Panc1 (cell line): ENCODE data around the gene TMEM101. TPM values are rescaled to one million over a fixed set of nuclear protein-coding genes. Genes with fewer than 3 reads are reported as not detected.

Source experiments
- ATAC-seq: fragments of 200-7000 bp; cut with Tn5 transposase; 2 replicates; pipeline ENCODE4 v1.9.1; 2020; ENCODE audit warnings: mild to moderate bottlenecking, moderate library complexity
- BruUV-seq: library from RNA; stranded (reverse); fragments of 400-500 nt; replicated peaks from 2 replicates; lab custom pipeline; 2021; lab: Mats Ljungman, UMichigan
- CTCF ChIA-PET: fragments of 300-600 bp; sonication (Branson Sonifier 250); formaldehyde crosslinking; loops from one replicate; lab custom pipeline; 2022; ENCODE audit warnings: antibody characterized with exemption; lab: Charles Lee
- POLR2A ChIA-PET: fragments of 300-600 bp; sonication (Branson Sonifier 250); formaldehyde crosslinking; loops from one replicate; lab custom pipeline; 2022; ENCODE audit warnings: antibody characterized with exemption; lab: Charles Lee
- DNase-seq: peaks from one replicate; pipeline ENCODE4 v3.0.0-alpha.2; 2010; ENCODE audit warnings: low read depth, low spot score
- H3K27ac ChIP-seq: 2 replicates; pipeline ENCODE4 v1.5.1; 2011; ENCODE audit warnings: mild to moderate bottlenecking, low read length, inconsistent platforms
- H3K27me3 ChIP-seq: fragments of 200-500 bp; sonication (Bioruptor generic); 2 replicates; pipeline ENCODE4 v1.6.0; 2014; ENCODE audit warnings: low read length, inconsistent platforms; ENCODE audit not compliant: control insufficient read depth, insufficient read depth
- H3K36me3 ChIP-seq: fragments of 200-500 bp; sonication (Bioruptor generic); 2 replicates; pipeline ENCODE4 v1.5.1; 2014; ENCODE audit warnings: inconsistent platforms, mild to moderate bottlenecking, low read length, moderate library complexity; ENCODE audit not compliant: control insufficient read depth, insufficient read depth
- H3K4me1 ChIP-seq: 2 replicates; pipeline ENCODE4 v1.5.1; 2011; ENCODE audit warnings: inconsistent platforms, mild to moderate bottlenecking, low read length, moderate library complexity; ENCODE audit not compliant: control insufficient read depth, insufficient read depth
- H3K4me3 ChIP-seq, 2 experiments: 2 replicates each; pipeline ENCODE4 v1.5.1; 2011 to 2012; ENCODE audit warnings: low read depth in 2 of 2, low read length in 2 of 2, mild to moderate bottlenecking in 2 of 2, inconsistent platforms in 1 of 2, moderate library complexity in 1 of 2
- H3K9me3 ChIP-seq: fragments of 200-500 bp; sonication (Bioruptor generic); 2 replicates; pipeline ENCODE4 v1.5.1; 2014; ENCODE audit warnings: low read depth, mild to moderate bottlenecking, inconsistent platforms, low read length, moderate library complexity; ENCODE audit not compliant: control insufficient read depth, insufficient read depth
- CTCF ChIP-seq: fragments of 450-650 bp; IDR thresholded peaks from 2 replicates; pipeline ENCODE4 v1.5.1; 2017; ENCODE audit warnings: mild to moderate bottlenecking
- POLR2AphosphoS5 ChIP-seq: IDR thresholded peaks from 2 replicates; pipeline ENCODE4 v1.6.1; 2012; ENCODE audit warnings: mild to moderate bottlenecking, low read depth, low read length, moderate library complexity
- SIN3A ChIP-seq: IDR thresholded peaks from 2 replicates; pipeline ENCODE4 v1.6.1; 2012; ENCODE audit warnings: low read depth, mild to moderate bottlenecking, low read length, moderate library complexity, borderline replicate concordance; ENCODE audit not compliant: insufficient read depth
- TCF7L2 ChIP-seq: IDR thresholded peaks from 2 replicates; pipeline ENCODE4 v1.6.1; 2011; ENCODE audit warnings: mild to moderate bottlenecking, low read depth, low read length, inconsistent platforms
- in situ Hi-C: cut with HindIII; loops from 2 replicates; pipeline ENCODE4 v1.10.0; 2016; ENCODE audit warnings: low sequenced_read_pairs, low pct_unique_long_range_greater_than_20kb
- intact Hi-C: fragments of 100-400 bp; cut with micrococcal nuclease; formaldehyde crosslinking; loops from one replicate; pipeline ENCODE4 v1.10.0; 2022; ENCODE audit not compliant: unreplicated experiment
- total RNA-seq: library from RNA; stranded (reverse); gene quantifications from one replicate; pipeline ENCODE4 v1.2.1, GENCODE V29; 2021; ENCODE audit not compliant: unreplicated experiment
- TF ChIP-seq, protein P1 (sequence below), 2 experiments: IDR thresholded peaks; 2 replicates each; pipeline ENCODE4 v1.6.1; 2011 to 2012; ENCODE audit warnings: low read depth in 2 of 2, control low read depth in 1 of 2, low read length in 1 of 2, mild to moderate bottlenecking in 1 of 2, moderate library complexity in 1 of 2; ENCODE audit not compliant: insufficient read depth in 1 of 2

Gene TMEM101
- total RNA-seq, 1 experiment from 2014 or later = 32.8 TPM

DNA sequence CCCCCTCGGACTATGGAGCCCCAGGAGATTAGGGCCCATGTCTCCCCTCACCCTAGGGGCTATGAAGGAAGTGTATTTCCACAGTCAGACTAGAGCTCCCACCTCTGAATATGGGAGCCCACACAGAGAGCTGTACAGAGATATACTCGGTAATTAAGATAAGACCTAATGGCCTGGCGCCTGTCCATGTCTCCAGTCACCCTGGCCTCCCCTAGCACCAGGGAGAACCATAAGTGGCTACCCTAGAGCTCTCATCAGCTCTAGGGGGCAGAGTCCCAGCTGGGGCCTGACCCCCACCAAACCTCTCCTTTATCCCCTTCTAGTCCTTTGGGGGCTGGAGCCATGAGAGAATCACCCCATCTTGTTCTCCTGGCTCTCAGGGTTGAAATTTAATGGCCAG lies 2.4 kb downstream of the TMEM101 start:
- CTCF ChIA-PET = no interaction called here
- no peaks in the 10 kb centered on the region for H3K27me3 ChIP-seq
- DNase-seq (no peak), ATAC-seq (no peak)
- no peak overlapping the region for H3K27ac ChIP-seq
- intact Hi-C loops (no loop called here), in situ Hi-C loops (no loop called here)
- POLR2A ChIA-PET = no interaction called here
- no peak for TF ChIP-seq TCF7L2
- TF ChIP-seq POLR2AphosphoS5 = no peak
- TF ChIP-seq, protein P1, sequence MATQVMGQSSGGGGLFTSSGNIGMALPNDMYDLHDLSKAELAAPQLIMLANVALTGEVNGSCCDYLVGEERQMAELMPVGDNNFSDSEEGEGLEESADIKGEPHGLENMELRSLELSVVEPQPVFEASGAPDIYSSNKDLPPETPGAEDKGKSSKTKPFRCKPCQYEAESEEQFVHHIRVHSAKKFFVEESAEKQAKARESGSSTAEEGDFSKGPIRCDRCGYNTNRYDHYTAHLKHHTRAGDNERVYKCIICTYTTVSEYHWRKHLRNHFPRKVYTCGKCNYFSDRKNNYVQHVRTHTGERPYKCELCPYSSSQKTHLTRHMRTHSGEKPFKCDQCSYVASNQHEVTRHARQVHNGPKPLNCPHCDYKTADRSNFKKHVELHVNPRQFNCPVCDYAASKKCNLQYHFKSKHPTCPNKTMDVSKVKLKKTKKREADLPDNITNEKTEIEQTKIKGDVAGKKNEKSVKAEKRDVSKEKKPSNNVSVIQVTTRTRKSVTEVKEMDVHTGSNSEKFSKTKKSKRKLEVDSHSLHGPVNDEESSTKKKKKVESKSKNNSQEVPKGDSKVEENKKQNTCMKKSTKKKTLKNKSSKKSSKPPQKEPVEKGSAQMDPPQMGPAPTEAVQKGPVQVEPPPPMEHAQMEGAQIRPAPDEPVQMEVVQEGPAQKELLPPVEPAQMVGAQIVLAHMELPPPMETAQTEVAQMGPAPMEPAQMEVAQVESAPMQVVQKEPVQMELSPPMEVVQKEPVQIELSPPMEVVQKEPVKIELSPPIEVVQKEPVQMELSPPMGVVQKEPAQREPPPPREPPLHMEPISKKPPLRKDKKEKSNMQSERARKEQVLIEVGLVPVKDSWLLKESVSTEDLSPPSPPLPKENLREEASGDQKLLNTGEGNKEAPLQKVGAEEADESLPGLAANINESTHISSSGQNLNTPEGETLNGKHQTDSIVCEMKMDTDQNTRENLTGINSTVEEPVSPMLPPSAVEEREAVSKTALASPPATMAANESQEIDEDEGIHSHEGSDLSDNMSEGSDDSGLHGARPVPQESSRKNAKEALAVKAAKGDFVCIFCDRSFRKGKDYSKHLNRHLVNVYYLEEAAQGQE (IDR thresholded peaks at IDR 0.05; ENCODE audit: insufficient read depth in 1 of 2, low read depth in 2 of 2, low read length in 1 of 2) = no peak
- no peak for TF ChIP-seq CTCF
- TF ChIP-seq SIN3A = no peak
- peaks cover 8% of the 10 kb centered on the region for H3K4me1 ChIP-seq
- BruUV-seq = no TSS peak
- no peaks in the 10 kb centered on the region for H3K9me3 ChIP-seq
- no peak overlapping the region for H3K4me3 ChIP-seq
- H3K36me3 ChIP-seq = peaks cover 5% of the 10 kb centered on the region; the same call in 1 of the 2 replicates

- H3K4me1 ChIP-seq = peaks cover 8% of the 10 kb centered on the region
- no peak overlapping the region for H3K27ac ChIP-seq
- no peak overlapping the region for H3K4me3 ChIP-seq
- TF ChIP-seq POLR2AphosphoS5 (no peak), TCF7L2 (no peak), CTCF (no peak), SIN3A (no peak)
- TF ChIP-seq, protein P1 (IDR thresholded peaks at IDR 0.05; ENCODE audit: insufficient read depth in 1 of 2, low read depth in 2 of 2, low read length in 1 of 2) = no peak
- intact Hi-C loops = no loop called here
- no TSS peak for BruUV-seq
- DNase-seq = no peak
- no peaks in the 10 kb centered on the region for H3K27me3 ChIP-seq
- H3K9me3 ChIP-seq = no peaks in the 10 kb centered on the region
- ChIA-PET POLR2A (interaction anchor here (0.6 kb wide), 1 partner anchor 116 kb away, joined by 5 read pairs; no protein-coding TSS in a partner anchor), CTCF (no interaction called here)
- H3K36me3 ChIP-seq = peaks cover 5% of the 10 kb centered on the region; the same call in 1 of the 2 replicates
- no peak for ATAC-seq
- in situ Hi-C loops = no loop called here
Measured at GRCh38 chr17:44011876-44012275, 2.9 kb downstream of the TMEM101 start.
